ENCODE data around the gene CCNL1.

DNA sequence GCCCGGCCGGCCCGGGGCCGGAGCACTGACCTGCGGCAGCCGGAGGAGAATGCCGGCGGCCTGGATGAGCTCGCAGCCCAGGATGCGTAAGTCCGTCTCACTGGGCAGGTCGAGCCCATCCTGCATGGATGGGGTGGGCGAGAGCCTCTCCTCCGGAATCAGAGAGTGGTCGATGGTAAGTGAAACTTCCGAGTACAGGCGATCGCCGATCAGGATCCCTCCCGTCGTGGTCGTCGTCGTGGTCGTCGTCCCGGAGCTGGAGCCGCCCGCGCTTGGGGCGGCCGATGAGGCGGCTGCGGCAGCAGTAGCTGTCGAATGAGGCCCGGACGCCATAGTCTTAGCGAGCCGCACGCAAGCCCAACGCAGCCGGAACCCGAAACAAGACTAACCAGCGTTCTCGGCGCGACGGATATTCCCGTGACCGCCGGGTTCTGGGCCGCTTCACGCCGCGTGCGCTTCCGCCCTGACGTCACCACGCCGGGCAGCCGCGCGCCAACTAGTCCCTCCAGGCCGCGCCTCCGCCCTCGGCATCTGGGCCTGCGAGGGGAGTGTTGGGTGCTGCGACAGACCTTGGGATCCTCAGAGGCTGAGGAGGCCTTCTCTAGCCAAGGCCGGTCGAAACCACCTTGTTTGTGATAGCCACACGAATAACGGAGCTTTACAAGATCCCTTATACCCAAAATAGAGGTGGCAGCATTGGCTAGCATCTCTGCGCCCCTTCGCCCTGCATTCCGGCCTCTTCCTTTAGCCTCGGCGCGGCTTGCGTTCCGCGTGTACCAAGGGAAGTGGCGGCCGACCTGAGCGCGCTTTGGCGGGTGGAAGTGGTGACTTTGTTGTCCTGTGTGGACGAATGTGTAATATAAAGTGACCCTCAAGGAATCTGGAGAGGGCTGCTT is at the start of gene CCNL1:
- TF ChIP-seq POLR2A (IDR thresholded peaks at IDR 0.05; ENCODE audit: low read depth, low read length) (peak; percentile 99), RCOR1 (IDR thresholded peaks at IDR 0.05; ENCODE audit: insufficient replicate concordance, low read length) (no peak), CHD1 (IDR thresholded peaks at IDR 0.05; ENCODE audit: low read depth, low read length) (peak; percentile 89), MAZ (IDR thresholded peaks at IDR 0.05; ENCODE audit: borderline replicate concordance, low read depth, low read length) (peak; percentile 53; the same call in 1 of the 2 replicates), NFE2L2 (IDR thresholded peaks at IDR 0.05; ENCODE audit: low read depth, low read length) (peak; percentile 37), FOS (IDR thresholded peaks at IDR 0.05; ENCODE audit: low read depth, low read length) (peak; percentile 42; the same call in 1 of the 2 replicates), MXI1 (IDR thresholded peaks at IDR 0.05; ENCODE audit: borderline replicate concordance, low read depth, low read length) (peak; percentile 76), BHLHE40 (IDR thresholded peaks at IDR 0.05; ENCODE audit: low read depth, low read length) (peak; percentile 93), RAD21 (IDR thresholded peaks at IDR 0.05; ENCODE audit: low read length) (peak; percentile 11; the same call in 1 of the 2 replicates), SMC3 (IDR thresholded peaks at IDR 0.05; ENCODE audit: low read depth, low read length) (peak; percentile 23; the same call in 1 of the 2 replicates), CEBPB (IDR thresholded peaks at IDR 0.05; ENCODE audit: low read depth, low read length) (0 out of 2 replicates have a peak, but pooled peaks have one; percentile 23)
- TF ChIP-seq, protein P1, sequence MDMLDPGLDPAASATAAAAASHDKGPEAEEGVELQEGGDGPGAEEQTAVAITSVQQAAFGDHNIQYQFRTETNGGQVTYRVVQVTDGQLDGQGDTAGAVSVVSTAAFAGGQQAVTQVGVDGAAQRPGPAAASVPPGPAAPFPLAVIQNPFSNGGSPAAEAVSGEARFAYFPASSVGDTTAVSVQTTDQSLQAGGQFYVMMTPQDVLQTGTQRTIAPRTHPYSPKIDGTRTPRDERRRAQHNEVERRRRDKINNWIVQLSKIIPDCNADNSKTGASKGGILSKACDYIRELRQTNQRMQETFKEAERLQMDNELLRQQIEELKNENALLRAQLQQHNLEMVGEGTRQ (IDR thresholded peaks at IDR 0.05; ENCODE audit: low read depth, low read length): peak; percentile 62; the same call in 1 of the 2 replicates
- TF ChIP-seq, protein P2, sequence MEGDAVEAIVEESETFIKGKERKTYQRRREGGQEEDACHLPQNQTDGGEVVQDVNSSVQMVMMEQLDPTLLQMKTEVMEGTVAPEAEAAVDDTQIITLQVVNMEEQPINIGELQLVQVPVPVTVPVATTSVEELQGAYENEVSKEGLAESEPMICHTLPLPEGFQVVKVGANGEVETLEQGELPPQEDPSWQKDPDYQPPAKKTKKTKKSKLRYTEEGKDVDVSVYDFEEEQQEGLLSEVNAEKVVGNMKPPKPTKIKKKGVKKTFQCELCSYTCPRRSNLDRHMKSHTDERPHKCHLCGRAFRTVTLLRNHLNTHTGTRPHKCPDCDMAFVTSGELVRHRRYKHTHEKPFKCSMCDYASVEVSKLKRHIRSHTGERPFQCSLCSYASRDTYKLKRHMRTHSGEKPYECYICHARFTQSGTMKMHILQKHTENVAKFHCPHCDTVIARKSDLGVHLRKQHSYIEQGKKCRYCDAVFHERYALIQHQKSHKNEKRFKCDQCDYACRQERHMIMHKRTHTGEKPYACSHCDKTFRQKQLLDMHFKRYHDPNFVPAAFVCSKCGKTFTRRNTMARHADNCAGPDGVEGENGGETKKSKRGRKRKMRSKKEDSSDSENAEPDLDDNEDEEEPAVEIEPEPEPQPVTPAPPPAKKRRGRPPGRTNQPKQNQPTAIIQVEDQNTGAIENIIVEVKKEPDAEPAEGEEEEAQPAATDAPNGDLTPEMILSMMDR (conservative IDR thresholded peaks at IDR 0.05; ENCODE audit: low read depth, low read length): no peak
- TF ChIP-seq, protein P3, sequence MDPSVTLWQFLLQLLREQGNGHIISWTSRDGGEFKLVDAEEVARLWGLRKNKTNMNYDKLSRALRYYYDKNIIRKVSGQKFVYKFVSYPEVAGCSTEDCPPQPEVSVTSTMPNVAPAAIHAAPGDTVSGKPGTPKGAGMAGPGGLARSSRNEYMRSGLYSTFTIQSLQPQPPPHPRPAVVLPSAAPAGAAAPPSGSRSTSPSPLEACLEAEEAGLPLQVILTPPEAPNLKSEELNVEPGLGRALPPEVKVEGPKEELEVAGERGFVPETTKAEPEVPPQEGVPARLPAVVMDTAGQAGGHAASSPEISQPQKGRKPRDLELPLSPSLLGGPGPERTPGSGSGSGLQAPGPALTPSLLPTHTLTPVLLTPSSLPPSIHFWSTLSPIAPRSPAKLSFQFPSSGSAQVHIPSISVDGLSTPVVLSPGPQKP (IDR thresholded peaks at IDR 0.05; ENCODE audit: borderline replicate concordance, low read depth, low read length): 0 out of 2 replicates have a peak, but pooled peaks have one; percentile 47

Data from IMR-90 (cell line).